ENCODE measurements around the gene COL11A1. TPM values are rescaled to one million over a fixed set of nuclear protein-coding genes. Genes with fewer than 3 reads are reported as not detected.

The COL11A1 gene
- total RNA-seq, 1 donor from 2014 or later, result 0.76 TPM

- peaks cover 2% of the 10 kb centered on the region for H3K9me3 Mint-ChIP-seq (ENCODE audit: unreplicated experiment)
- no peak for TF ChIP-seq CTCF (IDR thresholded peaks at IDR 0.05; ENCODE audit: partially characterized antibody, unreplicated experiment)
These were observed 251.1 kb downstream of the COL11A1 start for GRCh38 chr1:102857251-102857650.

GRCh38 chr1:102853701-102854187 lies 254.6 kb downstream of the COL11A1 start:
- H3K4me3 Mint-ChIP-seq (ENCODE audit: unreplicated experiment), result no peak overlapping the region
- H3K36me3 Mint-ChIP-seq (ENCODE audit: unreplicated experiment), result peaks cover 5% of the 10 kb centered on the region
- no peak for TF ChIP-seq CTCF (IDR thresholded peaks at IDR 0.05; ENCODE audit: partially characterized antibody, unreplicated experiment)
- no peaks in the 10 kb centered on the region for H3K27me3 Mint-ChIP-seq (ENCODE audit: unreplicated experiment)
- no peak for DNase-seq
- peaks cover 2% of the 10 kb centered on the region for H3K9me3 Mint-ChIP-seq (ENCODE audit: unreplicated experiment)
- peaks cover 5% of the 10 kb centered on the region for H3K4me1 Mint-ChIP-seq (ENCODE audit: low read depth, unreplicated experiment)
- no peak overlapping the region for H3K27ac Mint-ChIP-seq (ENCODE audit: unreplicated experiment)

More at GRCh38 chr1:102857251-102857650, 251.1 kb downstream of the COL11A1 start:
- no peak for DNase-seq
- no peak overlapping the region for H3K4me3 Mint-ChIP-seq (ENCODE audit: unreplicated experiment)
- H3K27ac Mint-ChIP-seq (ENCODE audit: unreplicated experiment), result no peak overlapping the region
- no peaks in the 10 kb centered on the region for H3K27me3 Mint-ChIP-seq (ENCODE audit: unreplicated experiment)
- peaks cover 5% of the 10 kb centered on the region for H3K36me3 Mint-ChIP-seq (ENCODE audit: unreplicated experiment)
- H3K4me1 Mint-ChIP-seq (ENCODE audit: low read depth, unreplicated experiment), result peaks cover 5% of the 10 kb centered on the region

GRCh38 chr1:102853136-102853535 lies 255.2 kb downstream of the COL11A1 start:
- H3K4me1 Mint-ChIP-seq (ENCODE audit: low read depth, unreplicated experiment), result peaks cover 5% of the 10 kb centered on the region
- DNase-seq, result no peak
- peaks cover 2% of the 10 kb centered on the region for H3K9me3 Mint-ChIP-seq (ENCODE audit: unreplicated experiment)
- H3K27me3 Mint-ChIP-seq (ENCODE audit: unreplicated experiment), result no peaks in the 10 kb centered on the region
- no peak for TF ChIP-seq CTCF (IDR thresholded peaks at IDR 0.05; ENCODE audit: partially characterized antibody, unreplicated experiment)
- H3K27ac Mint-ChIP-seq (ENCODE audit: unreplicated experiment), result no peak overlapping the region
- H3K4me3 Mint-ChIP-seq (ENCODE audit: unreplicated experiment), result no peak overlapping the region
- H3K36me3 Mint-ChIP-seq (ENCODE audit: unreplicated experiment), result peaks cover 7% of the 10 kb centered on the region

- Mint-ChIP-seq H3K27me3 (ENCODE audit: unreplicated experiment) (no peaks in the 10 kb centered on the region), H3K9me3 (ENCODE audit: unreplicated experiment) (peaks cover 2% of the 10 kb centered on the region), H3K4me3 (ENCODE audit: unreplicated experiment) (no peak overlapping the region), H3K27ac (ENCODE audit: unreplicated experiment) (no peak overlapping the region), H3K36me3 (ENCODE audit: unreplicated experiment) (peaks cover 8% of the 10 kb centered on the region), H3K4me1 (ENCODE audit: low read depth, unreplicated experiment) (peaks cover 5% of the 10 kb centered on the region)
- DNase-seq, result no peak
- TF ChIP-seq CTCF (IDR thresholded peaks at IDR 0.05; ENCODE audit: partially characterized antibody, unreplicated experiment), result no peak
These were observed 255.7 kb downstream of the COL11A1 start for GRCh38 chr1:102852613-102853012.

- peaks cover 5% of the 10 kb centered on the region for H3K4me1 Mint-ChIP-seq (ENCODE audit: low read depth, unreplicated experiment)
- H3K4me3 Mint-ChIP-seq (ENCODE audit: unreplicated experiment), result no peak overlapping the region
- no peak for TF ChIP-seq CTCF (IDR thresholded peaks at IDR 0.05; ENCODE audit: partially characterized antibody, unreplicated experiment)
- peaks cover 8% of the 10 kb centered on the region for H3K36me3 Mint-ChIP-seq (ENCODE audit: unreplicated experiment)
- H3K27me3 Mint-ChIP-seq (ENCODE audit: unreplicated experiment), result no peaks in the 10 kb centered on the region
- no peak for DNase-seq
- peaks cover 2% of the 10 kb centered on the region for H3K9me3 Mint-ChIP-seq (ENCODE audit: unreplicated experiment)
- H3K27ac Mint-ChIP-seq (ENCODE audit: unreplicated experiment), result no peak overlapping the region
These were observed 256.7 kb downstream of the COL11A1 start for GRCh38 chr1:102851616-102852015.
